Measurements from ENCODE around the gene PARP1.

The PARP1 gene

GRCh38 chr1:226384040-226384439 is 23.9 kb downstream of the PARP1 start:
- H3K27ac ChIP-seq: no peak overlapping the region
- no peak for DNase-seq (ENCODE audit: low read depth, low spot score)

GRCh38 chr1:226382030-226382429 is 25.9 kb downstream of the PARP1 start:
- no peak for DNase-seq (ENCODE audit: low read depth, low spot score)
- no peak overlapping the region for H3K27ac ChIP-seq

- no peak for DNase-seq (ENCODE audit: low read depth, low spot score)
- no peak overlapping the region for H3K27ac ChIP-seq
Observed at GRCh38 chr1:226381226-226381998, 26.5 kb downstream of the PARP1 start.

- H3K27ac ChIP-seq: no peak overlapping the region
- DNase-seq (ENCODE audit: low read depth, low spot score): no peak
Observed at GRCh38 chr1:226378071-226378470, 29.8 kb downstream of the PARP1 start.

GRCh38 chr1:226376300-226376699 is 31.6 kb downstream of the PARP1 start:
- H3K27ac ChIP-seq: no peak overlapping the region
- DNase-seq (ENCODE audit: low read depth, low spot score): no peak

GRCh38 chr1:226373376-226373775 is 34.5 kb downstream of the PARP1 start:
- DNase-seq (ENCODE audit: low read depth, low spot score): no peak
- no peak overlapping the region for H3K27ac ChIP-seq

- no peak overlapping the region for H3K27ac ChIP-seq
Observed at GRCh38 chr1:226372885-226373284, 35.0 kb downstream of the PARP1 start.

GRCh38 chr1:226371866-226372490 is 35.9 kb downstream of the PARP1 start:
- no peak for DNase-seq (ENCODE audit: low read depth, low spot score)

More at GRCh38 chr1:226372885-226373284, 35.0 kb downstream of the PARP1 start:
- DNase-seq (ENCODE audit: low read depth, low spot score): no peak

GRCh38 chr1:226371027-226371694 is 36.7 kb downstream of the PARP1 start:
- H3K27ac ChIP-seq: no peak overlapping the region
- DNase-seq (ENCODE audit: low read depth, low spot score): no peak

More at GRCh38 chr1:226371866-226372490, 35.9 kb downstream of the PARP1 start:
- H3K27ac ChIP-seq: no peak overlapping the region

- DNase-seq (ENCODE audit: low read depth, low spot score): no peak
- H3K27ac ChIP-seq: no peak overlapping the region
Observed at GRCh38 chr1:226370144-226370923, 37.6 kb downstream of the PARP1 start.

- no peak overlapping the region for H3K27ac ChIP-seq
- no peak for DNase-seq (ENCODE audit: low read depth, low spot score)
Observed at GRCh38 chr1:226369110-226369509, 38.8 kb downstream of the PARP1 start.

- no peak overlapping the region for H3K27ac ChIP-seq
- no peak for DNase-seq (ENCODE audit: low read depth, low spot score)
Observed at GRCh38 chr1:226366290-226366689, 41.6 kb downstream of the PARP1 start.

- no peak overlapping the region for H3K27ac ChIP-seq
- no peak for DNase-seq (ENCODE audit: low read depth, low spot score)
Observed at GRCh38 chr1:226365831-226366231, 42.1 kb downstream of the PARP1 start.

GRCh38 chr1:226364901-226365565 is 42.9 kb downstream of the PARP1 start:
- no peak overlapping the region for H3K27ac ChIP-seq
- DNase-seq (ENCODE audit: low read depth, low spot score): no peak

- DNase-seq (ENCODE audit: low read depth, low spot score): no peak
- H3K27ac ChIP-seq: no peak overlapping the region
Observed at GRCh38 chr1:226364514-226364899, 43.4 kb downstream of the PARP1 start.

GRCh38 chr1:226363801-226364513 is 43.9 kb downstream of the PARP1 start:
- no peak overlapping the region for H3K27ac ChIP-seq
- DNase-seq (ENCODE audit: low read depth, low spot score): no peak

- DNase-seq (ENCODE audit: low read depth, low spot score): no peak
- no peak overlapping the region for H3K27ac ChIP-seq
Observed at GRCh38 chr1:226362891-226363447, 44.9 kb downstream of the PARP1 start.

- no peak for DNase-seq (ENCODE audit: low read depth, low spot score)
- H3K27ac ChIP-seq: no peak overlapping the region
Observed at GRCh38 chr1:226362361-226362760, 45.5 kb downstream of the PARP1 start.

- no peak overlapping the region for H3K27ac ChIP-seq
- no peak for DNase-seq (ENCODE audit: low read depth, low spot score)
Observed at GRCh38 chr1:226360106-226360746, 47.7 kb downstream of the PARP1 start.
